Parathyroid adenoma (tissue), 2 donors: ENCODE measurements around the gene HBS1L.

ENCODE experiments used
- H2AFZ ChIP-seq: fragments of 300-600 bp; sonication (generic); one replicate; pipeline ENCODE4 v1.7.0; 2017; ENCODE audit warnings: antibody characterized with exemption, mild to moderate bottlenecking
- H3K27ac ChIP-seq: fragments of 300-600 bp; sonication (generic); one replicate; pipeline ENCODE4 v1.7.0; 2017
- H3K27me3 ChIP-seq: fragments of 300-600 bp; sonication (generic); one replicate; pipeline ENCODE4 v1.7.0; 2017; ENCODE audit warnings: low read length; ENCODE audit not compliant: control insufficient read depth, insufficient read depth
- H3K36me3 ChIP-seq: fragments of 300-600 bp; sonication (generic); one replicate; pipeline ENCODE4 v1.7.0; 2017; ENCODE audit warnings: low read length; ENCODE audit not compliant: control insufficient read depth, insufficient read depth
- H3K4me1 ChIP-seq: fragments of 300-600 bp; sonication (generic); one replicate; pipeline ENCODE4 v1.7.0; 2017; ENCODE audit warnings: control low read depth
- H3K4me2 ChIP-seq: fragments of 300-600 bp; sonication (generic); one replicate; pipeline ENCODE4 v1.7.0; 2017; ENCODE audit warnings: low read length
- H3K4me3 ChIP-seq: fragments of 300-600 bp; sonication (generic); one replicate; pipeline ENCODE4 v1.7.0; 2017; ENCODE audit warnings: low read depth, low read length
- H3K79me2 ChIP-seq: fragments of 300-600 bp; sonication (generic); one replicate; pipeline ENCODE4 v1.7.0; 2017; ENCODE audit warnings: control low read depth
- H3K9ac ChIP-seq: fragments of 300-600 bp; sonication (generic); one replicate; pipeline ENCODE4 v1.7.0; 2017; ENCODE audit warnings: mild to moderate bottlenecking
- H3K9me3 ChIP-seq: fragments of 300-600 bp; sonication (generic); one replicate; pipeline ENCODE4 v1.7.0; 2017; ENCODE audit warnings: low read length; ENCODE audit not compliant: control insufficient read depth
- TF ChIP-seq, protein P1 (sequence below): fragments of 300-600 bp; sonication (generic); IDR thresholded peaks from one replicate; pipeline ENCODE4 v1.7.0; 2017; ENCODE audit warnings: antibody characterized with exemption, mild to moderate bottlenecking
- donor health status: primary hyperparathyroidism.

HBS1L gene

DNA sequence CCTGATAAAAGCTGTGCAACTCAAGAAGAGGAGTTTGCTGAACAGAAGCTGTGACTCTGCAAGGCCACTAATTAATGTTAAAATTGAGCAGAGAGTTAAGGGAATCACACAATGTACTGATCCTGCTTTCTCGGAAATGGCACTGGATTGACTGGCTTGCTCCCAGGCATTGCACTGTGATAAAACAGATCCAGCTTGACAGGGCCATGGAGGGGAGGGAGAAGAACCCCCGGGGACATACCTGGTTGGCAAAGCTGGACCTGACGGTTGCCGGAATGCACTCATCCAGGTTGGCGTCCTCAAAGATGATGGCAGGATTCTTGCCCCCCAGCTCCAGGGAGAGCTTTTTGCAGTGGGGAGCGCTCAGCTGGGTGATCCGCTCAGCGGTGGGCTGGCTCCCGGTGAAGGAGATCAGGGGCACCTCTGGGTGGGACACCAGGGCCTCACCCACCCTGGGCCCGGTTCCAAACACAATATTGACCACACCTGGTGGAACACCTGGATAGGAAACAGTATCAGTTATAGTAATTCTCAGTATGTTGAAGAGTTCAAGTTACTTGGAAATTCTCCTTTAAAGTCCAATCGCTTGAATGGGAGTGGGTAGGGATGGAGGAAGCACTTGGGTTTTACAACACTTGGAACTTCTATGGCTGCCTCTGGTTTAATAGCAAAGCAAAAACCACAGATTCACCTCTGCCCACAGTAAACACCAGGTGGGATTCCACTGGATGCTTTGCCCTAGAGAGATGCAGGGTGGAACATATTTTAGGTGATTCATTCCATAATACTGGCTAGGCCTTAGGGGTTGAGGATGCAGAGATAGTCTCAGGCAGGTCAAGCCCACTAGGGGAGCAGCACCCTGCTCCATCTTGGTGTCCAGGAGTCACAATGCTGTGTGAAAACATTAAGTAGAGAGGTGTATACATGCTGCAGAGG is 121.8 kb downstream of the HBS1L start:
- no peak overlapping the region for H3K9ac ChIP-seq
- H3K36me3 ChIP-seq = no peaks in the 10 kb centered on the region
- H3K27me3 ChIP-seq = no peaks in the 10 kb centered on the region
- TF ChIP-seq, protein P1, sequence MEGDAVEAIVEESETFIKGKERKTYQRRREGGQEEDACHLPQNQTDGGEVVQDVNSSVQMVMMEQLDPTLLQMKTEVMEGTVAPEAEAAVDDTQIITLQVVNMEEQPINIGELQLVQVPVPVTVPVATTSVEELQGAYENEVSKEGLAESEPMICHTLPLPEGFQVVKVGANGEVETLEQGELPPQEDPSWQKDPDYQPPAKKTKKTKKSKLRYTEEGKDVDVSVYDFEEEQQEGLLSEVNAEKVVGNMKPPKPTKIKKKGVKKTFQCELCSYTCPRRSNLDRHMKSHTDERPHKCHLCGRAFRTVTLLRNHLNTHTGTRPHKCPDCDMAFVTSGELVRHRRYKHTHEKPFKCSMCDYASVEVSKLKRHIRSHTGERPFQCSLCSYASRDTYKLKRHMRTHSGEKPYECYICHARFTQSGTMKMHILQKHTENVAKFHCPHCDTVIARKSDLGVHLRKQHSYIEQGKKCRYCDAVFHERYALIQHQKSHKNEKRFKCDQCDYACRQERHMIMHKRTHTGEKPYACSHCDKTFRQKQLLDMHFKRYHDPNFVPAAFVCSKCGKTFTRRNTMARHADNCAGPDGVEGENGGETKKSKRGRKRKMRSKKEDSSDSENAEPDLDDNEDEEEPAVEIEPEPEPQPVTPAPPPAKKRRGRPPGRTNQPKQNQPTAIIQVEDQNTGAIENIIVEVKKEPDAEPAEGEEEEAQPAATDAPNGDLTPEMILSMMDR = no peak
- peaks cover 50% of the 10 kb centered on the region for H3K4me1 ChIP-seq
- H3K4me2 ChIP-seq = no peak overlapping the region
- no peaks in the 10 kb centered on the region for H3K79me2 ChIP-seq
- H3K4me3 ChIP-seq = no peak overlapping the region
- H2AFZ ChIP-seq = peak overlapping the region; percentile 57
- H3K27ac ChIP-seq = peak overlapping the region; percentile 66
- no peaks in the 10 kb centered on the region for H3K9me3 ChIP-seq

DNA sequence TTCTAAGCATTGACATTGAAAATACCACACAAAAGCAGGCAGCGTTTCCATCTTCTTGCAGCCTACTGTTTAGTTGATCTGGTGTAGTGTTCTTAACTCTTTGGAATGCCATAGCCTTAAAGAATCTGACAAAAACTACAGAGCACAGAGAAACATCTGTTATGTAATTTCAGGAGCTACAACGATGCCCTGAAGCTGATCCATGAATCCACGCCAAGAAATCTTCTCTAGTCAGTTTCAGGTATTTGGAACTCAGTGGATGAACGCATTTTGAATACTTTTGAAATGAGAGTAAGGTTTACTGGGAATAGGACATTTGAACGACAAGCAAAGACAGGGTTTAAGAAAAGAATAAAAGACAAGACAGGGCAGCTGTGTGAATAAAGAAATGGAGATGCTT is 122.5 kb downstream of the HBS1L start:
- no peak overlapping the region for H3K9ac ChIP-seq
- peak overlapping the region; percentile 57 for H2AFZ ChIP-seq
- no peaks in the 10 kb centered on the region for H3K79me2 ChIP-seq
- H3K27me3 ChIP-seq = no peaks in the 10 kb centered on the region
- H3K9me3 ChIP-seq = no peaks in the 10 kb centered on the region
- H3K4me2 ChIP-seq = no peak overlapping the region
- H3K4me1 ChIP-seq = peaks cover 47% of the 10 kb centered on the region
- no peaks in the 10 kb centered on the region for H3K36me3 ChIP-seq
- TF ChIP-seq, protein P1 = no peak
- no peak overlapping the region for H3K4me3 ChIP-seq
- H3K27ac ChIP-seq = peak overlapping the region; percentile 66

- Histone ChIP-seq H3K9me3 (no peaks in the 10 kb centered on the region), H3K27me3 (no peaks in the 10 kb centered on the region), H3K4me1 (peaks cover 38% of the 10 kb centered on the region), H3K79me2 (no peaks in the 10 kb centered on the region), H3K27ac (no peak overlapping the region), H2AFZ (no peak overlapping the region), H3K4me3 (no peak overlapping the region), H3K4me2 (no peak overlapping the region), H3K9ac (no peak overlapping the region), H3K36me3 (no peaks in the 10 kb centered on the region)
- TF ChIP-seq, protein P1 = no peak
Measured at GRCh38 chr6:134930463-134930862, 124.2 kb downstream of the HBS1L start.

- Histone ChIP-seq H3K79me2 (no peaks in the 10 kb centered on the region), H2AFZ (peak overlapping the region; percentile 80), H3K27ac (peak overlapping the region; percentile 60), H3K4me3 (no peak overlapping the region), H3K9ac (no peak overlapping the region), H3K9me3 (no peaks in the 10 kb centered on the region), H3K4me2 (no peak overlapping the region), H3K36me3 (no peaks in the 10 kb centered on the region), H3K4me1 (peaks cover 26% of the 10 kb centered on the region), H3K27me3 (no peaks in the 10 kb centered on the region)
- TF ChIP-seq, protein P1 = no peak
Measured at GRCh38 chr6:134928151-134928900, 126.3 kb downstream of the HBS1L start.
